Neural cell (in vitro differentiated cells): ENCODE data around the gene EYA3. TPM values are rescaled to one million over a fixed set of nuclear protein-coding genes. Genes with fewer than 3 reads are reported as not detected.

Source experiments
- H2AFZ ChIP-seq: fragments of 200-600, 300-800 bp; sonication (generic), shearing (Covaris generic); 2 replicates; pipeline ENCODE4 v1.6.0; 2014; ENCODE audit warnings: low read depth, mild to moderate bottlenecking, antibody characterized with exemption, low read length, moderate library complexity
- H3F3A ChIP-seq: fragments of 200-600 bp; shearing (Covaris generic); 2 replicates; pipeline ENCODE4 v1.6.1; 2016; ENCODE audit warnings: mild to moderate bottlenecking, moderate library complexity, mixed read lengths, antibody characterized with exemption, low read length; ENCODE audit not compliant: insufficient read depth, poor library complexity, severe bottlenecking
- H3K27ac ChIP-seq: fragments of 200-600, 300-800 bp; sonication (generic), shearing (Covaris generic); 2 replicates; pipeline ENCODE4 v1.5.1; 2014; ENCODE audit warnings: mild to moderate bottlenecking, low read length, moderate library complexity
- H3K27me3 ChIP-seq: fragments of 300-800, 200-600 bp; sonication (generic), shearing (Covaris generic); 2 replicates; pipeline ENCODE4 v1.6.0; 2014; ENCODE audit warnings: mild to moderate bottlenecking, low read depth, low read length, moderate library complexity; ENCODE audit not compliant: insufficient read depth
- H3K36me3 ChIP-seq: fragments of 300-800, 200-600 bp; sonication (generic), shearing (Covaris generic); 2 replicates; pipeline ENCODE4 v1.5.1; 2014; ENCODE audit warnings: mild to moderate bottlenecking, antibody characterized with exemption, low read length, moderate library complexity; ENCODE audit not compliant: insufficient read depth
- H3K4me2 ChIP-seq: fragments of 300-800, 200-600 bp; sonication (generic), shearing (Covaris generic); 2 replicates; pipeline ENCODE4 v1.6.0; 2014; ENCODE audit warnings: mild to moderate bottlenecking, low read length
- H3K4me3 ChIP-seq: fragments of 300-800, 200-600 bp; sonication (generic), shearing (Covaris generic); 2 replicates; pipeline ENCODE4 v1.5.1; 2014; ENCODE audit warnings: mild to moderate bottlenecking, low read length, moderate library complexity
- H3K79me2 ChIP-seq: fragments of 200-600 bp; shearing (Covaris generic); replicated peaks from 2 replicates; pipeline ENCODE4 v1.6.0; 2014; ENCODE audit warnings: mild to moderate bottlenecking, low read length, moderate library complexity; ENCODE audit not compliant: insufficient read depth
- H3K9ac ChIP-seq: fragments of 300-800, 200-600 bp; sonication (generic), shearing (Covaris generic); 2 replicates; pipeline ENCODE4 v1.6.1; 2016; ENCODE audit warnings: mild to moderate bottlenecking, low read length, mixed read lengths
- H3K9me2 ChIP-seq: fragments of 200-600 bp; shearing (Covaris generic); 2 replicates; pipeline ENCODE4 v1.6.1; 2016; ENCODE audit warnings: mild to moderate bottlenecking, low read length, mixed read lengths; ENCODE audit not compliant: insufficient read depth
- H3K9me3 ChIP-seq: fragments of 200-600, 300-800 bp; sonication (generic), shearing (Covaris generic); 2 replicates; pipeline ENCODE4 v1.6.1; 2016; ENCODE audit warnings: mild to moderate bottlenecking, mixed run types, low read length, moderate library complexity, mixed read lengths
- H4K20me1 ChIP-seq: fragments of 200-600 bp; shearing (Covaris generic); 2 replicates; pipeline ENCODE4 v1.6.1; 2016; ENCODE audit warnings: mild to moderate bottlenecking, mixed run types; ENCODE audit not compliant: insufficient read depth
- CTCF ChIP-seq: fragments of 450-650 bp; IDR thresholded peaks from 2 replicates; pipeline ENCODE4 v1.5.1; 2014; ENCODE audit warnings: antibody characterized with exemption, mild to moderate bottlenecking, moderate library complexity; ENCODE audit not compliant: poor library complexity, severe bottlenecking
- EP300 ChIP-seq: fragments of 450-650 bp; conservative IDR thresholded peaks from 2 replicates; pipeline ENCODE4 v1.6.1; 2014; ENCODE audit warnings: antibody characterized with exemption, mild to moderate bottlenecking, moderate library complexity; ENCODE audit not compliant: poor library complexity, severe bottlenecking
- EZH2 ChIP-seq: fragments of 200-600, 300-800 bp; shearing (Covaris generic), sonication (generic); IDR thresholded peaks from 2 replicates; pipeline ENCODE4 v1.6.1; 2014; ENCODE audit warnings: antibody characterized with exemption, low read length, borderline replicate concordance, mild to moderate bottlenecking; ENCODE audit not compliant: insufficient read depth, poor library complexity, severe bottlenecking
- MXI1 ChIP-seq: fragments of 450-650 bp; conservative IDR thresholded peaks from 2 replicates; pipeline ENCODE4 v1.6.1; 2014; ENCODE audit warnings: antibody characterized with exemption, mild to moderate bottlenecking; ENCODE audit not compliant: poor library complexity, severe bottlenecking
- POLR2AphosphoS5 ChIP-seq: IDR thresholded peaks from 2 replicates; pipeline ENCODE4 v1.6.1; 2012
- RAD21 ChIP-seq: fragments of 450-650 bp; conservative IDR thresholded peaks from 2 replicates; pipeline ENCODE4 v1.6.1; 2014; ENCODE audit warnings: antibody characterized with exemption, mild to moderate bottlenecking, moderate library complexity
- REST ChIP-seq: IDR thresholded peaks from 2 replicates; pipeline ENCODE4 v1.6.1; 2012; ENCODE audit warnings: borderline replicate concordance
- SMC3 ChIP-seq: fragments of 450-650 bp; conservative IDR thresholded peaks from 2 replicates; pipeline ENCODE4 v1.6.1; 2014; ENCODE audit warnings: antibody characterized with exemption, mild to moderate bottlenecking, moderate library complexity; ENCODE audit not compliant: poor library complexity
- TAF1 ChIP-seq: IDR thresholded peaks from 2 replicates; pipeline ENCODE4 v1.6.1; 2012; ENCODE audit warnings: low read depth
- polyA plus RNA-seq: library from polyadenylated mRNA; depleted of rRNA; stranded (reverse); fragments of >200 nt; gene quantifications from 2 replicates; pipeline ENCODE4 v1.2.3, GENCODE V29; 2014

The EYA3 gene
- polyA plus RNA-seq, 1 donor from 2014 or later = 11.2 TPM

GRCh38 chr1:28056129-28056925, 32.1 kb downstream of the EYA3 start:
- Histone ChIP-seq H3K4me2 (no peak overlapping the region), H3K27ac (no peak overlapping the region), H3F3A (no peaks in the 10 kb centered on the region), H3K9me2 (no peaks in the 10 kb centered on the region), H3K4me3 (no peak overlapping the region), H3K27me3 (no peaks in the 10 kb centered on the region), H2AFZ (no peak overlapping the region), H3K9ac (no peak overlapping the region), H3K9me3 (no peaks in the 10 kb centered on the region), H3K79me2 (no peaks in the 10 kb centered on the region), H3K36me3 (no peaks in the 10 kb centered on the region), H4K20me1 (no peaks in the 10 kb centered on the region)
- TF ChIP-seq TAF1 (no peak), CTCF (no peak), MXI1 (no peak), EP300 (no peak), EZH2 (no peak), REST (no peak), SMC3 (no peak), RAD21 (no peak), POLR2AphosphoS5 (no peak)

GRCh38 chr1:28050776-28051175, 37.6 kb downstream of the EYA3 start:
- no peaks in the 10 kb centered on the region for H3K9me2 ChIP-seq
- no peak overlapping the region for H3K4me3 ChIP-seq
- no peak for TF ChIP-seq EP300
- TF ChIP-seq REST = no peak
- no peak for TF ChIP-seq POLR2AphosphoS5
- TF ChIP-seq CTCF = no peak
- TF ChIP-seq MXI1 = no peak
- no peak for TF ChIP-seq RAD21
- TF ChIP-seq EZH2 = no peak
- TF ChIP-seq SMC3 = no peak
- TF ChIP-seq TAF1 = no peak
- no peaks in the 10 kb centered on the region for H3K36me3 ChIP-seq
- no peaks in the 10 kb centered on the region for H3K27me3 ChIP-seq
- no peak overlapping the region for H3K27ac ChIP-seq
- no peaks in the 10 kb centered on the region for H4K20me1 ChIP-seq
- H3K9ac ChIP-seq = no peak overlapping the region
- no peak overlapping the region for H2AFZ ChIP-seq
- no peaks in the 10 kb centered on the region for H3K79me2 ChIP-seq
- no peak overlapping the region for H3K4me2 ChIP-seq
- no peaks in the 10 kb centered on the region for H3F3A ChIP-seq
- H3K9me3 ChIP-seq = no peaks in the 10 kb centered on the region
